HepG2 (cell line): ENCODE results near the gene FMNL2. TPM values are rescaled to one million over a fixed set of nuclear protein-coding genes. Genes with fewer than 3 reads are reported as not detected.

Experiments used
- CEBPZ ChIP-seq: IDR thresholded peaks from 2 replicates; pipeline ENCODE4 v1.6.1; 2012; ENCODE audit warnings: low read length, improper control_type of control experiment
- HNRNPK ChIP-seq: fragments of 200-400 bp; formaldehyde crosslinking; IDR thresholded peaks from 2 replicates; pipeline ENCODE4 v1.6.1; 2018; ENCODE audit warnings: low read length, low read depth, moderate library complexity, mild to moderate bottlenecking; ENCODE audit not compliant: poor library complexity, severe bottlenecking
- NCOA2 ChIP-seq: sonication (generic); formaldehyde crosslinking; IDR thresholded peaks from 2 replicates; pipeline ENCODE4 v1.8.0; 2022; ENCODE audit warnings: inconsistent platforms
- PATZ1 ChIP-seq: sonication (generic); formaldehyde crosslinking; IDR thresholded peaks from 2 replicates; pipeline ENCODE4 v1.4.0; 2020; ENCODE audit warnings: missing genetic modification reagents
- PHF20 ChIP-seq: sonication (generic); formaldehyde crosslinking; IDR thresholded peaks from 2 replicates; pipeline ENCODE4 v1.5.0; 2020; ENCODE audit warnings: mild to moderate bottlenecking, missing genetic modification reagents
- REST ChIP-seq, 2 experiments: IDR thresholded peaks; 2 replicates each; pipeline ENCODE4 v1.6.1; 2011 to 2012; ENCODE audit warnings: low read length in 2 of 2, borderline replicate concordance in 1 of 2, low read depth in 1 of 2, mild to moderate bottlenecking in 1 of 2, moderate library complexity in 1 of 2
- TRIM24 ChIP-seq: sonication (generic); formaldehyde crosslinking; IDR thresholded peaks from 2 replicates; pipeline ENCODE4 v1.8.0; 2022; ENCODE audit warnings: mild to moderate bottlenecking, missing genetic modification reagents
- YY1 ChIP-seq: IDR thresholded peaks from 2 replicates; pipeline ENCODE4 v1.6.1; 2011; ENCODE audit warnings: low read length, low read depth, moderate library complexity, mild to moderate bottlenecking; ENCODE audit not compliant: insufficient read depth, insufficient replicate concordance
- ZNF609 ChIP-seq: sonication (generic); formaldehyde crosslinking; IDR thresholded peaks from 2 replicates; pipeline ENCODE4 v1.4.0; 2020; ENCODE audit warnings: mild to moderate bottlenecking, missing genetic modification reagents, borderline replicate concordance
- ZNF710 ChIP-seq: sonication (generic); formaldehyde crosslinking; IDR thresholded peaks from 2 replicates; pipeline ENCODE4 v1.5.0; 2020; ENCODE audit warnings: mild to moderate bottlenecking, missing genetic modification reagents, borderline replicate concordance
- polyA plus RNA-seq, 8 experiments: library from polyadenylated mRNA; depleted of rRNA in 3 of 8; stranded (reverse) in 7 of 8; unstranded in 1 of 8; fragments of >200 nt; fragmentation: Illumina TruSeq in 4 of 8; extraction: Trizol in 4 of 8; gene quantifications; 2 replicates each; pipeline versions ENCODE4 v1.2.1 to v1.2.3, GENCODE V29; 2011 to 2016; ENCODE audit warnings: low read depth in 4 of 8, missing spikeins in 1 of 8, mixed read lengths in 1 of 8; ENCODE audit not compliant: insufficient read depth in 1 of 8
- total RNA-seq, 5 experiments: library from RNA; depleted of rRNA; stranded (reverse); fragments of >200 nt; fragmentation: Illumina TruSeq; extraction: Trizol; gene quantifications; 2 replicates each; pipeline ENCODE4 v1.2.3, GENCODE V29; 2016; ENCODE audit warnings: low read depth in 1 of 5

The FMNL2 gene
- total and polyA plus RNA-seq, 2 of the 13 experiments (the other 11 are each of a cell fraction or from before 2014, with no cell fraction given): 66.5 to 67.7 TPM

- no peak for TF ChIP-seq ZNF710 (CRISPR knock-in tag)
- no peak for TF ChIP-seq TRIM24 (CRISPR knock-in tag)
- no peak for TF ChIP-seq NCOA2
- TF ChIP-seq CEBPZ: no peak
- no peak for TF ChIP-seq ZNF609 (CRISPR knock-in tag)
- no peak for TF ChIP-seq REST (IDR thresholded peaks at IDR 0.05; ENCODE audit: borderline replicate concordance in 1 of 2, low read depth in 1 of 2, low read length in 2 of 2)
- TF ChIP-seq YY1: no peak
- TF ChIP-seq PATZ1: peak; percentile 47; the same call in 1 of the 2 replicates
- no peak for TF ChIP-seq PHF20 (CRISPR knock-in tag)
- no peak for TF ChIP-seq HNRNPK
Measured at GRCh38 chr2:152635635-152636298, 300.8 kb downstream of the FMNL2 start (continued).
